ENCODE measurements around the gene UBE2U. TPM values are rescaled to one million over a fixed set of nuclear protein-coding genes. Genes with fewer than 3 reads are reported as not detected.

UBE2U gene
- total and polyA plus RNA-seq, 2 experiments from 2014 or later, result not detected

- TF ChIP-seq ZNF331 (CRISPR knock-in tag; IDR thresholded peaks at IDR 0.05; ENCODE audit: low read depth) (no peak), ZNF114 (CRISPR knock-in tag; IDR thresholded peaks at IDR 0.05) (no peak), ZNF462 (CRISPR knock-in tag; IDR thresholded peaks at IDR 0.05) (no peak), CREB1 (CRISPR knock-in tag; IDR thresholded peaks at IDR 0.05; ENCODE audit: low read depth) (no peak)
Observed at GRCh38 chr1:64293820-64294219, 90.4 kb downstream of the UBE2U start (continued).

- H2AFZ ChIP-seq, result no peak overlapping the region
- TF ChIP-seq ZNF462 (CRISPR knock-in tag; IDR thresholded peaks at IDR 0.05), result no peak
- no peak for TF ChIP-seq CREB1 (CRISPR knock-in tag; IDR thresholded peaks at IDR 0.05; ENCODE audit: low read depth)
- Mint-ChIP-seq H3K9me3 (no peaks in the 10 kb centered on the region), H3K4me1 (no peaks in the 10 kb centered on the region), H3K4me3 (no peak overlapping the region), H3K36me3 (ENCODE audit: low read depth) (no peaks in the 10 kb centered on the region), H3K27me3 (ENCODE audit: insufficient read depth, low read depth, poor library complexity) (peaks cover 3% of the 10 kb centered on the region), H3K27ac (no peak overlapping the region)
- no peaks in the 10 kb centered on the region for H3K27me3 ChIP-seq (ENCODE audit: insufficient read depth)
- DNase-seq (ENCODE audit: low spot score) (no peak), ATAC-seq (no peak)
- no peak overlapping the region for H3K4me2 ChIP-seq
- H3K27ac ChIP-seq (ENCODE audit: low read depth), result no peak overlapping the region
- H3K79me2 ChIP-seq (replicated peaks; ENCODE audit: insufficient read depth), result no peaks in the 10 kb centered on the region
- H3K4me3 ChIP-seq, result no peak overlapping the region
- peaks cover 5% of the 10 kb centered on the region; the same call in 1 of the 2 replicates for H3K9me2 ChIP-seq (ENCODE audit: insufficient read depth)
- no peaks in the 10 kb centered on the region for H3K36me3 ChIP-seq (ENCODE audit: insufficient read depth)
- no peaks in the 10 kb centered on the region for H3K4me1 ChIP-seq (ENCODE audit: insufficient read depth)
- H3F3A ChIP-seq (replicated peaks; ENCODE audit: low read depth), result no peaks in the 10 kb centered on the region
- no peaks in the 10 kb centered on the region for H4K20me1 ChIP-seq (replicated peaks; ENCODE audit: insufficient read depth)
Observed at GRCh38 chr1:64295136-64295535, 91.7 kb downstream of the UBE2U start.

Measured in GM23338 (cell line).